Measurements from ENCODE around the gene PARVA.
"Not testable (repeated sequence)": the region's sequence is repeated elsewhere in the genome, so short reads cannot be mapped to it uniquely, and the experiment has no call there.

The PARVA gene

DNA sequence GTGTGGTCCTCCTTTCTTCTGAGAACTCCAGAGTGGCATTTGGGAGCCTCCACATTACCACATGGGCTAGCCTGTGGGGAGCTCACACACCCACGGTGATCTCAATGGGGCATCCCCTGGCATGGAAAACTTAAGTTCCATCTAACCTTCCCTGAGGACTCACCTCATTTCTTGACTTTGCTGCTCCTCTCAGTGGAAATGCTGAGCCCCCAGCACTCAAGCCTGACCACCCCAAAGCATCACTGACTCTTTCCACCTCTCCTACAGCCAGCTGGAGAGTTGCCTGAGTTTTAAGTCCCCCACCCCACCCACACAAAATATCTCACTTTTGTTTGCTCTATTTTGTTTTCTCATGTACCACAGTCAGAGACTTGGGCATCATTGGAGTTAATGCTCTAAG is 23.8 kb upstream of the PARVA start:
- TF ChIP-seq, protein P1, sequence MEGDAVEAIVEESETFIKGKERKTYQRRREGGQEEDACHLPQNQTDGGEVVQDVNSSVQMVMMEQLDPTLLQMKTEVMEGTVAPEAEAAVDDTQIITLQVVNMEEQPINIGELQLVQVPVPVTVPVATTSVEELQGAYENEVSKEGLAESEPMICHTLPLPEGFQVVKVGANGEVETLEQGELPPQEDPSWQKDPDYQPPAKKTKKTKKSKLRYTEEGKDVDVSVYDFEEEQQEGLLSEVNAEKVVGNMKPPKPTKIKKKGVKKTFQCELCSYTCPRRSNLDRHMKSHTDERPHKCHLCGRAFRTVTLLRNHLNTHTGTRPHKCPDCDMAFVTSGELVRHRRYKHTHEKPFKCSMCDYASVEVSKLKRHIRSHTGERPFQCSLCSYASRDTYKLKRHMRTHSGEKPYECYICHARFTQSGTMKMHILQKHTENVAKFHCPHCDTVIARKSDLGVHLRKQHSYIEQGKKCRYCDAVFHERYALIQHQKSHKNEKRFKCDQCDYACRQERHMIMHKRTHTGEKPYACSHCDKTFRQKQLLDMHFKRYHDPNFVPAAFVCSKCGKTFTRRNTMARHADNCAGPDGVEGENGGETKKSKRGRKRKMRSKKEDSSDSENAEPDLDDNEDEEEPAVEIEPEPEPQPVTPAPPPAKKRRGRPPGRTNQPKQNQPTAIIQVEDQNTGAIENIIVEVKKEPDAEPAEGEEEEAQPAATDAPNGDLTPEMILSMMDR (IDR thresholded peaks at IDR 0.05; ENCODE audit: borderline replicate concordance, insufficient read depth, low read depth, low read length) = no peak
- H3K4me3 ChIP-seq (ENCODE audit: low read depth, low read length) = no peak overlapping the region

DNA sequence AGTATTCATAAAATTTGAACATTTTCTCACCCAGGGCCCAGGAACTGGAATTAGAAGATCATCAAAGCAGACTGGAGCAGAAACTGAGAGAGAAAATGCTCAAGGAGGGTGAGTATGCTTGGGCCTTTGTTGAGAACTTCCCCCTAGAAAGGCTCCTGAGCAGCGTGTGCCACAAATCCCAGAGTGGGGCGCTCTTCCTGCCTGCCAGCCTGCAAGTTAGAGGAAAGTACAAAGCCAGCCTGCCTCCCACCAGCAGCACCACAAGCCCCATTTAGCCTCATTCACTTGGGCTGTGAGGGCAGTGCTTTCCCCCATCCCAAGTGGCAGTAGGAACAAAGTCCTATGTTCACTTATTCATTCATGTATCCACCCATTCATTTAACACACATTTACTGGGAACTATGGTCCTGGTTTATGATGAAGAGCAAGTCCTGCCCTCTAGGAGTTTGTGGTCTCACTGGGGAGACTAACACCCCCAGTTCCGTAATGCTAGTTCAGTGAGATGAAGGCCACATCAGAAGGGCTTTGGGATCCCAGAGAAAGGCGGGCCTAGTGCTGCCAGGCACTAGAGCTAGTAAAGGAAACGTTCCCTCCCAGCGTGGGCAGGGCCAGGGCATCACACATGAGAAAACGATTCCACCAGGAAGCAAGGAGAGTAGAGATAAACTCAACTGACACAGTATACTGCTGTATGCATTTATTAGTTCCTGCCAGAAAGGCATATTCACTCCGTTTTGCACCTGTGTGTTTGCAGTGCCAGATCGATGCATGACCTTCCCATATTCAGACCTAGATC is 22.4 kb upstream of the PARVA start:
- TF ChIP-seq, protein P1 (IDR thresholded peaks at IDR 0.05; ENCODE audit: borderline replicate concordance, insufficient read depth, low read depth, low read length) = no peak
- H3K4me3 ChIP-seq (ENCODE audit: low read depth, low read length) = no peak overlapping the region

DNA sequence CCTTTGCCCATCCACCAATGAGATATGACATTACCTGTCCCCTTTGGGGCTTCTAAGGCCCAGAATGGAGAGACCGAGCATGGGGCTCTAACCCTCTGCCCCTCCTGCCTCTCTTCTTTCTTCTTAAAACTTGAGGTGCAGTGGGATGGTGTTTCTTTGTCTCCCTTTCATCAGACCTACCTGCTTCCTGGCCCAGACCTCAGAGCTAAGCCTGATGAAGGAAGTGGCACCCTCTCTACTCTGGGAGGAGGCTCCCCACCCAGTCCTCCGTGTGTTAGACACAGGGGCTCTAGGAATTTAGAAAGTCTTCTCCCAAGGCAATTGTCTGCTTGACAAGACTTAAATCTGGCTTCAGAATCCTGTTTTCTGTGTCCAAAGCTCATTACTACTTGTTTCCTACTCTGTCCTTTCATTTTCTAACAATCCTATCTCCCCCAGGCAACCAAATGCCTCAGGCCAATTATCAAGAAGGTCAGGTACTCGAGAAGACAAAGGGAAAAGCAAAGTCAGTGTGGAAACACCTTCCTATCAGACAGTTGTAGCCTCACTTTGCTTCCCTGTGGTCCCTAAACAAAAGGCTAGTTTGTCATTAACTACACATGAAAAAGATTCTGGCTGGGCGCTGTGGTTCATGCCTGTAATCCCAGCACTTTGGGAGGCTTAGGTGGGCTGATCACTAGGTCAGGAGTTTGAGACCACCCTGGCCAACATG is 20.3 kb upstream of the PARVA start:
- TF ChIP-seq, protein P1 (IDR thresholded peaks at IDR 0.05; ENCODE audit: borderline replicate concordance, insufficient read depth, low read depth, low read length) = no peak
- no peak overlapping the region for H3K4me3 ChIP-seq (ENCODE audit: low read depth, low read length)

DNA sequence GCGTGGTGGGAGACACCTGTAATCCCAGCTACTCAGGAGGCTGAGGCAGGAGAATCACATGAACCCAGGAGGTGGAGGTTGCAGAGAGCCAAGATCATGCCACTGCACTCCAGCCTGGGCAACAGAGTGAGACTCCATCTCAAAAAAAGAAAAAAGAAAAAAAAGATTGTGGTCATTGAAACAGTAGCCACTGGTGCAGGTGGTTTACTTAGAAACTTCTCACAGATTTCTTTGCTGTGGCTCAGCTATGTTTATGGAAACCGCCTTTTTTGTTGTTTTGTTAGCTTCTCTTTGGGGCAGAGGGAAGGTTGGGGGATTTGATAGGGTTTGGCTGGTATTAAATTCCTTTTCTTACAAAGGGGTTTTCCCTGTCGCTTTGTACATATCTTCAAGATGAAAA is 19.7 kb upstream of the PARVA start:
- not testable (repeated sequence) for H3K4me3 ChIP-seq (ENCODE audit: low read depth, low read length)

DNA sequence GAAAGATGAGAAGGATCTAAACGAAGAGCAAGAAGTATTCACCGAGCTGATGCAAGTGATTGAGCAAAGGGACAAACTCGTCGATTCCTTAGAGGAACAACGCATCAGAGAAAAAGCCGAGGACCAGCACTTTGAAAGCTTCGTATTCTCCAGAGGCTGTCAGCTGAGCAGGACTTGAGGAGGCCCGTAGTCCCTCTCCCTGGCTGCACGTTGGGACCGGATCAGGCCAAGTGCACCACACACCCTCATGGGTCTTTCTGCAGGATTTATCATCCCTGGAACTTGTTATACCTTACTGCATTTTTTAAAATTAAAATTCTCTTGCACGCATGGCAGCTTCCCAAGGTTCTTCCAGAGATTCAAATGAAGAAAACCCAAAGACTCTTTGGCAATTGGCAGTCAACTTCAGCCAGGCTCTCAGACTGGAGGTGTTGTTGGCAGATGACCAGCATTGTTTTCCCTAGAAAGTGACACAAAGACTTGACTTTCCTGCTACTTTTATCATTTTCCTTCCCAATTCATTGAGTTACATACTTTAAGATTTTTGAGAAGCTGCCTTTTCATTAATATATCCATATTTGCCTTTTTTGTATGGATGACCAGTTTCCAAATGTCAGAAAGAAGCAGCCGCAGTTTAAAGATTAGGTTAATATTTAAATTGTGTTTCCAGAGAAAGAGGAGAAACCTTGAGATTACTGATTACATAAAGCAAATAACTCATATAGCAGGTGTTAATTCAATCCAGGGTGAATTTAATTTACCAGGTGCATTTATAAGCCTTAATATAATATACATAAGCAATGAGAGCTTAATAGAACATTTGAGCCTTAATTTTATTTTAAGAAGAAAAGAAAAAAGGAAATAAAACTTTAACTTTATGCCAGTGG is 18.8 kb upstream of the PARVA start:
- TF ChIP-seq, protein P1 (IDR thresholded peaks at IDR 0.05; ENCODE audit: borderline replicate concordance, insufficient read depth, low read depth, low read length) = no peak
- no peak overlapping the region for H3K4me3 ChIP-seq (ENCODE audit: low read depth, low read length)

DNA sequence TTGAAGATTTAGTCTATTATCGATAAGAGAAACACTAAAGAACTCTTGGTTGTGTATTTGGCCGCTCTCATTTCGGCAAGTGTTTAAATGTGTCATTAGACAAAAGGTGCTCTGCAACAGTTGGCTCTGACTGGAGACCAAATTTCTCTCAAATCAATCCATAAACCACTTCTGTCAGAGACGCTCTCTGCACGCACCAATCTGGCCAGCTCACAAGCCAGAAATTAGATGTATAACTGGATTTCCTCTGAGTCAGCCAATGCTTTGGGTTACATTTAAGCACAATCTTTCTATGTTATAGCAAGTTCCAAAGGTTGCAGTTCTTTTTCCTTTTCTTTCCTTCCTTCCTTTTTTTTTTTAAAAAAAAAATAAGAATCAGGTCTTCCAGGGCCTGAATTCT is 17.6 kb upstream of the PARVA start:
- TF ChIP-seq, protein P1 (IDR thresholded peaks at IDR 0.05; ENCODE audit: borderline replicate concordance, insufficient read depth, low read depth, low read length) = no peak
- H3K4me3 ChIP-seq (ENCODE audit: low read depth, low read length) = no peak overlapping the region

DNA sequence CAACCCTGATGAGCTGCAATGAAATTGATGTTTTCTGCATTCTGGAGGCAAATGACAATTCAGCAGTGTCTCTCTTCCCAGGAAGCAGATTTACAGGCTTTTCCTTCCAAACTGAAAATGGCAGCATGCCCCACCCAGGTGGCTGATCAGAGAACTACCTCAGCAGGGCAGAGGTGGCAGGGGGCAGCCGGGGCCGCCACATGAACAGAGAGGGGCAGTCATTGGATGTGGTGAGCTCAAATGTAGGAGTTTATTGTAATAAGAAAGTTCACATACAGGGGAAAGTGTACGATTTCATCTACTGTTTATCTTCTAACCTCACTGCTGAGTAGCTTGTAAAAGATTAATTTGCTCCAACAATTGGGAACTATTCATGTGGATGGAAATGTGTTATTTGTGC is 15.7 kb upstream of the PARVA start:
- TF ChIP-seq, protein P1 (IDR thresholded peaks at IDR 0.05; ENCODE audit: borderline replicate concordance, insufficient read depth, low read depth, low read length) = no peak
- no peak overlapping the region for H3K4me3 ChIP-seq (ENCODE audit: low read depth, low read length)
